Measurements from ENCODE around the gene SLC29A3.

SLC29A3 gene

DNA sequence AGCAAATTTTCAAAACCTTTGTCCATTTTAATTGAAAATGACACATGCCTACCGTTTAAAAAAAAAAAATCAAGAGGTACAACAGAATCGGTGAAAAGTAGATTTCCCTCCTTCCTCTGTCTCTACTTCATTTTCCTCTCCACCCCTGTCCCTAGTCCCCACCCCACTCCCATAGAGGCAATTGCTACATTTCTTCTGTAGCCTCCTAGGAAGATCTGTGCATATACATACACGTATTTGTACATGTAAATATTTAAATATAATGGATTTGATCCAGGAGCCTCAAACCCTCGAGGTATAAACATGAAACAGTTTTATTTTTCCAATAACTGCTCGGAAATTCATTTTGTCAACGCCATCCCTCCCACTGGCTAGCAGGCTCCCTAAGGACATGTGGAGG lies 14.1 kb upstream of the SLC29A3 start:
- no peaks in the 10 kb centered on the region for H3K79me1 ChIP-seq (ENCODE audit: low read length)
- no peak overlapping the region for H3K4me2 ChIP-seq (ENCODE audit: low read length)
- H3K27me3 ChIP-seq (ENCODE audit: insufficient read depth, low read length, poor library complexity): no peaks in the 10 kb centered on the region
- H3K36me3 ChIP-seq (ENCODE audit: control insufficient read depth, insufficient read depth, low read length): no peaks in the 10 kb centered on the region
- no peak overlapping the region for H2BK5ac ChIP-seq (ENCODE audit: low read length)
- H2BK120ac ChIP-seq (ENCODE audit: low read depth, low read length): no peak overlapping the region
- no peak overlapping the region for H3K9ac ChIP-seq (ENCODE audit: low read length)
- no peak overlapping the region for H4K8ac ChIP-seq (ENCODE audit: low read depth, low read length)
- no peak overlapping the region for H2AK5ac ChIP-seq (ENCODE audit: low read length)
- H2BK15ac ChIP-seq (replicated peaks; ENCODE audit: low read depth): no peak overlapping the region
- H3K79me2 ChIP-seq (ENCODE audit: control insufficient read depth, insufficient read depth, low read length): no peaks in the 10 kb centered on the region
- H3K4me1 ChIP-seq (ENCODE audit: control insufficient read depth, low read depth, low read length): no peaks in the 10 kb centered on the region
- H3K4me3 ChIP-seq (ENCODE audit: low read length): no peak overlapping the region
- no peak overlapping the region for H4K5ac ChIP-seq (ENCODE audit: low read length)
- DNase-seq: no peak
- H3K23ac ChIP-seq (ENCODE audit: low read length): no peak overlapping the region
- no peak overlapping the region for H3K56ac ChIP-seq (ENCODE audit: low read length)
- H3K27ac ChIP-seq (ENCODE audit: low read depth, low read length): no peak overlapping the region
- H3K18ac ChIP-seq (ENCODE audit: low read length): no peak overlapping the region
- no CpG with 5 or more reads among the region's 6 CpGs for WGBS (ENCODE audit: extremely low coverage, insufficient coverage, low lambda C conversion rate)
- H3K4ac ChIP-seq (ENCODE audit: low read depth, low read length): no peak overlapping the region

DNA sequence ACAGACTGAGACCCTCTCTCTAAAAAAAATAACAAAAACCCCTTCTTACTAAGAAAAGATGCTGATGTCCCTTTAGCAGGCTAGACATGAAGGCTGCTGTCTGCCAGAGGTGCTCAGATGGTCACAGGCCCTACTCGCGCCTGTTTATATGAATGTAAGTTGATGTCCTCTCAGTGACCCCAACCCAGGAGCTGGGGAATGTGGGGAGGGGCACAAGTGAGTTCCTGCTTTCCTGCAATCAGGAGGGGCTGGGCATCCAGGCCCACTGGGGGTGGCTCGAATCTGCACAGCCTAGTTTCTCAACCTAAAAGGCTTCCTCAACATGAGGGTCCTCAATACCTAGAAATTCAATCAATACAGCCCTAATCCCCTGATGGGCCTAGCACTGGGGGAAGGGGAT lies 12.1 kb upstream of the SLC29A3 start:
- WGBS (ENCODE audit: extremely low coverage, insufficient coverage, low lambda C conversion rate): no CpG with 5 or more reads among the region's 3 CpGs
- H3K27me3 ChIP-seq (ENCODE audit: insufficient read depth, low read length, poor library complexity): no peaks in the 10 kb centered on the region
- no peaks in the 10 kb centered on the region for H3K36me3 ChIP-seq (ENCODE audit: control insufficient read depth, insufficient read depth, low read length)

DNA sequence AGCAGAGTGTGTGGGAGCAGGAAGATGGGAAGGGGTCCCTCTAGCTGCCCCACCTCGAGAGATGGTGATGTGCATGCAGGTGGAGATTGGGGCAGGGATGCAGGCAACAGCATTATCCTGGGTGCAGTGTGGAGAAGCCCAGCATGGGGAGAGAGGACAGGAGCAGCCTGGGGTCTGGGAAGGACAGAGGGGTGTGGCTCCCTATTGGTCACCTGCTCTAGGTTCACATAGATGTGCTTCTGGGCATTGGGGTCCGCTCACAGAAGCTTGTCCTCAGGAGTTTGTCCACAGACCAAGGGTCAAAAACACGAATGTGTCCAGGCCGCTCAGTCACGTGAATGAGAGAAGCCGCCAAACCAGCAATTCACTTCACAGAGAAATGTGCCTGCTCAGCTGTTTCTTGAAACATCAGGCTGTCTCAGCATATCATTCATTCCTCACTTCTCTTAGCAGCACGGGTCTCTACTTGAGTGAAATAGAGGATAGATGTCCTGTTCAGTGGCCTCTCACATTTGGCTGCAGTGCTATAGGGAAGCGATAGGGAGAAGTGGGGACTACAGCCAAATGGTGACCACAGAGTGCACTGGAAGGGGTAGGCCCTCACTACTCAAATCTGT lies 11.5 kb upstream of the SLC29A3 start:
- Histone ChIP-seq H3K23ac (ENCODE audit: low read length) (no peak overlapping the region), H3K36me3 (ENCODE audit: control insufficient read depth, insufficient read depth, low read length) (no peaks in the 10 kb centered on the region), H3K79me1 (ENCODE audit: low read length) (no peaks in the 10 kb centered on the region), H4K8ac (ENCODE audit: low read depth, low read length) (no peak overlapping the region), H4K5ac (ENCODE audit: low read length) (no peak overlapping the region), H2BK15ac (replicated peaks; ENCODE audit: low read depth) (no peak overlapping the region), H3K4me2 (ENCODE audit: low read length) (no peak overlapping the region), H3K79me2 (ENCODE audit: control insufficient read depth, insufficient read depth, low read length) (no peaks in the 10 kb centered on the region), H3K27ac (ENCODE audit: low read depth, low read length) (no peak overlapping the region), H3K56ac (ENCODE audit: low read length) (no peak overlapping the region), H3K4me3 (ENCODE audit: low read length) (no peak overlapping the region), H3K27me3 (ENCODE audit: insufficient read depth, low read length, poor library complexity) (no peaks in the 10 kb centered on the region), H3K4me1 (ENCODE audit: control insufficient read depth, low read depth, low read length) (no peaks in the 10 kb centered on the region), H3K4ac (ENCODE audit: low read depth, low read length) (no peak overlapping the region), H2BK5ac (ENCODE audit: low read length) (no peak overlapping the region), H2BK120ac (ENCODE audit: low read depth, low read length) (no peak overlapping the region), H2AK5ac (ENCODE audit: low read length) (no peak overlapping the region), H3K18ac (ENCODE audit: low read length) (no peak overlapping the region), H3K9ac (ENCODE audit: low read length) (no peak overlapping the region)
- WGBS (ENCODE audit: extremely low coverage, insufficient coverage, low lambda C conversion rate): no CpG with 5 or more reads among the region's 8 CpGs
- DNase-seq: no peak

More for the DNA sequence above, 12.1 kb upstream of the SLC29A3 start:
- no peak overlapping the region for H4K8ac ChIP-seq (ENCODE audit: low read depth, low read length)
- no peak overlapping the region for H2BK15ac ChIP-seq (replicated peaks; ENCODE audit: low read depth)
- no peak overlapping the region for H2BK120ac ChIP-seq (ENCODE audit: low read depth, low read length)
- no peak for DNase-seq
- H3K23ac ChIP-seq (ENCODE audit: low read length): no peak overlapping the region
- no peak overlapping the region for H3K56ac ChIP-seq (ENCODE audit: low read length)
- H3K18ac ChIP-seq (ENCODE audit: low read length): no peak overlapping the region
- no peaks in the 10 kb centered on the region for H3K79me1 ChIP-seq (ENCODE audit: low read length)
- no peak overlapping the region for H3K27ac ChIP-seq (ENCODE audit: low read depth, low read length)
- no peak overlapping the region for H2AK5ac ChIP-seq (ENCODE audit: low read length)
- no peak overlapping the region for H3K4me3 ChIP-seq (ENCODE audit: low read length)
- no peaks in the 10 kb centered on the region for H3K79me2 ChIP-seq (ENCODE audit: control insufficient read depth, insufficient read depth, low read length)
- no peak overlapping the region for H2BK5ac ChIP-seq (ENCODE audit: low read length)
- no peak overlapping the region for H3K4ac ChIP-seq (ENCODE audit: low read depth, low read length)
- no peak overlapping the region for H3K9ac ChIP-seq (ENCODE audit: low read length)
- no peak overlapping the region for H3K4me2 ChIP-seq (ENCODE audit: low read length)
- no peaks in the 10 kb centered on the region for H3K4me1 ChIP-seq (ENCODE audit: control insufficient read depth, low read depth, low read length)
- H4K5ac ChIP-seq (ENCODE audit: low read length): no peak overlapping the region

DNA sequence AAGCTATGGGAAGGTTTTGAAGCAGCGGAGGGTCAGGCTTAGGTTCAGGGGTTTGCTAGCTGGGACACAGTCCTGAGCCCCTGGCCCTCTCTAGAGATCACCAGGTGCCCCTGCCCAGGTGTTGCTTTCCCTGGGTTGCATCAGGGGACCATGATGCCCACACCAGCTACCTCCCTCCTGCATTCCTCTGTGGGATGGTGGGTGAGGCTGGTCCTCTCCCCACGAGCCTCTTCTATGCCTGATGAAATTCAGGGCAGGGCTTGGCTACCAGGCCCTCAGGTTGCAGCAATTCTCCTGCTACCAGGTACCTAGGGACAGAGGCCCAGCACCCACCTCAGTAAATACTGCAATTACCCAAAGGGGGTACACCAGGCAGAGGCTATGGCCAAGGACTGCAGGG lies 10.8 kb upstream of the SLC29A3 start:
- Histone ChIP-seq H3K4me3 (ENCODE audit: low read length) (no peak overlapping the region), H3K9ac (ENCODE audit: low read length) (no peak overlapping the region), H3K36me3 (ENCODE audit: control insufficient read depth, insufficient read depth, low read length) (no peaks in the 10 kb centered on the region), H3K4ac (ENCODE audit: low read depth, low read length) (no peak overlapping the region), H3K4me1 (ENCODE audit: control insufficient read depth, low read depth, low read length) (no peaks in the 10 kb centered on the region), H3K4me2 (ENCODE audit: low read length) (no peak overlapping the region), H2BK120ac (ENCODE audit: low read depth, low read length) (no peak overlapping the region), H2BK15ac (replicated peaks; ENCODE audit: low read depth) (no peak overlapping the region), H3K27me3 (ENCODE audit: insufficient read depth, low read length, poor library complexity) (no peaks in the 10 kb centered on the region), H3K23ac (ENCODE audit: low read length) (no peak overlapping the region), H2BK5ac (ENCODE audit: low read length) (no peak overlapping the region), H3K18ac (ENCODE audit: low read length) (no peak overlapping the region), H4K5ac (ENCODE audit: low read length) (no peak overlapping the region), H3K56ac (ENCODE audit: low read length) (no peak overlapping the region), H3K79me2 (ENCODE audit: control insufficient read depth, insufficient read depth, low read length) (no peaks in the 10 kb centered on the region), H3K79me1 (ENCODE audit: low read length) (no peaks in the 10 kb centered on the region), H2AK5ac (ENCODE audit: low read length) (no peak overlapping the region), H3K27ac (ENCODE audit: low read depth, low read length) (no peak overlapping the region), H4K8ac (ENCODE audit: low read depth, low read length) (no peak overlapping the region)
- DNase-seq: no peak
- no CpG with 5 or more reads among the region's 2 CpGs for WGBS (ENCODE audit: extremely low coverage, insufficient coverage, low lambda C conversion rate)

DNA sequence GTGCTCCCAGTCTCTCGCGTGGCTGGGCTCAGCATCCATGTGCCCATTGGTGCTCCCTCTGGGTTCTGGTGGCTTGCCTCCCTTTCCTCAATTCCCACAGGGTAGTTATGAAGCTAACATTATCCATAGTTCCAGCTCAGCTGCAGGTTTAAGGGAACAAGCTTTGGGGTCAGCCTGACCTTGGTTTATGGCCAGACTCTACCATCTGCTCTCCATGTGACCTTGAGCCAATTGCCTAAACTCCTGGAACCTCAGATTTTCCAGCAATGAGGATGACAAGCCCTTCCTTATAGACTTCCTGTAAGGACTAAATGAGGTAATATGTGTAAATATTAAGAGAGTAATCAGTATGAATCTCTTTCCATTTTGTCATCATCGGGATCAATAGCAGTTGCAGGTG lies 10.1 kb upstream of the SLC29A3 start:
- Histone ChIP-seq H3K56ac (ENCODE audit: low read length) (no peak overlapping the region), H2AK5ac (ENCODE audit: low read length) (no peak overlapping the region), H3K18ac (ENCODE audit: low read length) (no peak overlapping the region), H2BK15ac (replicated peaks; ENCODE audit: low read depth) (no peak overlapping the region), H3K4ac (ENCODE audit: low read depth, low read length) (no peak overlapping the region), H3K9ac (ENCODE audit: low read length) (no peak overlapping the region), H3K4me3 (ENCODE audit: low read length) (no peak overlapping the region), H3K79me1 (ENCODE audit: low read length) (no peaks in the 10 kb centered on the region), H4K5ac (ENCODE audit: low read length) (no peak overlapping the region), H3K36me3 (ENCODE audit: control insufficient read depth, insufficient read depth, low read length) (no peaks in the 10 kb centered on the region), H2BK5ac (ENCODE audit: low read length) (no peak overlapping the region), H3K27ac (ENCODE audit: low read depth, low read length) (no peak overlapping the region), H3K23ac (ENCODE audit: low read length) (no peak overlapping the region), H3K27me3 (ENCODE audit: insufficient read depth, low read length, poor library complexity) (no peaks in the 10 kb centered on the region), H4K8ac (ENCODE audit: low read depth, low read length) (no peak overlapping the region), H2BK120ac (ENCODE audit: low read depth, low read length) (no peak overlapping the region), H3K4me2 (ENCODE audit: low read length) (no peak overlapping the region), H3K79me2 (ENCODE audit: control insufficient read depth, insufficient read depth, low read length) (no peaks in the 10 kb centered on the region), H3K4me1 (ENCODE audit: control insufficient read depth, low read depth, low read length) (no peaks in the 10 kb centered on the region)
- no CpG with 5 or more reads among the region's 3 CpGs for WGBS (ENCODE audit: extremely low coverage, insufficient coverage, low lambda C conversion rate)
- DNase-seq: no peak

DNA sequence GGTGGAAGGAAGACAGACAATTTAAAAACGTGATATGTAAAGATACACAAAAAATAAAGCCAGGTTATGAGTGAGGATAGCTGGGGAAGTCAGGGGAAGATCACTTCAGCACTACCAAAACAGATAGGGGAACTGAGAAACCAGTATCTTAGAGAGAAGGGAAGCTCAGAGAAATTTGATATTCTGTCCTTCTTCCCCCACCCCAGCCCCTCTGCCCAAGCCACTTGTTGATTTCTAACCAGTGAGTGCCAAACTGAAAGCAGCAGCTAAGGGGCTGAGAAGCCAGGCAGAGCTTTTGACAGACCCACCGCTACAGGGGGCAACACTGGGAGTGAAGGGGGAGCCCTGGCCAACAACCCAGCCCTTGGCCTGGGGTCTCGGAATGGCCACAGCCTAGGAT lies 9.1 kb upstream of the SLC29A3 start:
- H2BK15ac ChIP-seq (replicated peaks; ENCODE audit: low read depth): no peak overlapping the region
- H2BK120ac ChIP-seq (ENCODE audit: low read depth, low read length): no peak overlapping the region
- no peak overlapping the region for H3K18ac ChIP-seq (ENCODE audit: low read length)
- no peak overlapping the region for H4K5ac ChIP-seq (ENCODE audit: low read length)
- WGBS (ENCODE audit: extremely low coverage, insufficient coverage, low lambda C conversion rate): no CpG with 5 or more reads among the region's 3 CpGs
- no peaks in the 10 kb centered on the region for H3K27me3 ChIP-seq (ENCODE audit: insufficient read depth, low read length, poor library complexity)
- no peak overlapping the region for H2AK5ac ChIP-seq (ENCODE audit: low read length)
- H3K56ac ChIP-seq (ENCODE audit: low read length): no peak overlapping the region
- H3K4ac ChIP-seq (ENCODE audit: low read depth, low read length): no peak overlapping the region
- H3K27ac ChIP-seq (ENCODE audit: low read depth, low read length): no peak overlapping the region
- DNase-seq: no peak
- H3K4me1 ChIP-seq (ENCODE audit: control insufficient read depth, low read depth, low read length): peaks cover 2% of the 10 kb centered on the region
- H3K36me3 ChIP-seq (ENCODE audit: control insufficient read depth, insufficient read depth, low read length): no peaks in the 10 kb centered on the region
- H3K79me2 ChIP-seq (ENCODE audit: control insufficient read depth, insufficient read depth, low read length): no peaks in the 10 kb centered on the region
- no peak overlapping the region for H3K4me2 ChIP-seq (ENCODE audit: low read length)
- H3K23ac ChIP-seq (ENCODE audit: low read length): no peak overlapping the region
- H3K9ac ChIP-seq (ENCODE audit: low read length): no peak overlapping the region
- no peak overlapping the region for H4K8ac ChIP-seq (ENCODE audit: low read depth, low read length)
- H3K4me3 ChIP-seq (ENCODE audit: low read length): no peak overlapping the region
- H2BK5ac ChIP-seq (ENCODE audit: low read length): no peak overlapping the region
- H3K79me1 ChIP-seq (ENCODE audit: low read length): no peaks in the 10 kb centered on the region

Measured in mesendoderm (in vitro differentiated cells).